Type B pancreatic cell (in vitro differentiated cells): ENCODE measurements around the gene VSTM2B. TPM values are rescaled to one million over a fixed set of nuclear protein-coding genes. Genes with fewer than 3 reads are reported as not detected.
A peak's percentile ranks its signal among the peaks of the same experiment; 100 is the strongest.

ENCODE experiments used
- DNase-seq: peaks from one replicate; pipeline ENCODE4 v3.0.0; 2021; ENCODE audit warnings: mixed read lengths; ENCODE audit not compliant: unreplicated experiment; ENCODE audit errors: extremely low spot score
- H3K27ac Mint-ChIP-seq: 2 replicates; pipeline ENCODE4 v1.8.0; 2021; ENCODE audit warnings: mild to moderate bottlenecking, mixed read lengths
- H3K27me3 Mint-ChIP-seq: 2 replicates; pipeline ENCODE4 v1.8.0; 2021; ENCODE audit warnings: mixed read lengths
- H3K36me3 Mint-ChIP-seq: 2 replicates; pipeline ENCODE4 v1.8.0; 2021; ENCODE audit warnings: mixed read lengths
- H3K4me1 Mint-ChIP-seq: one replicate; pipeline ENCODE4 v1.8.0; 2021; ENCODE audit warnings: mixed read lengths; ENCODE audit not compliant: unreplicated experiment
- H3K4me3 Mint-ChIP-seq: 2 replicates; pipeline ENCODE4 v1.8.0; 2021; ENCODE audit warnings: mild to moderate bottlenecking, mixed read lengths
- H3K9me3 Mint-ChIP-seq: 2 replicates; pipeline ENCODE4 v1.8.0; 2021; ENCODE audit warnings: mixed read lengths
- CTCF ChIP-seq: fragments of 200-600 bp; sonication (generic); conservative IDR thresholded peaks from 2 replicates; pipeline ENCODE4 v1.5.0; 2021; ENCODE audit warnings: antibody characterized with exemption, mild to moderate bottlenecking
- total RNA-seq: library from RNA; stranded (reverse); gene quantifications from 2 replicates; pipeline ENCODE4 v1.2.1, GENCODE V29; 2021; ENCODE audit warnings: low replicate concordance

Gene VSTM2B
- total RNA-seq, 1 donor from 2014 or later: 0.68 TPM

- peak; percentile 48 for DNase-seq
- no peak overlapping the region for H3K27ac Mint-ChIP-seq
These were observed 8.1 kb downstream of the VSTM2B start for GRCh38 chr19:29533578-29534544.

GRCh38 chr19:29535214-29535831 is 9.5 kb downstream of the VSTM2B start:
- no peak overlapping the region for H3K27ac Mint-ChIP-seq
- H3K36me3 Mint-ChIP-seq: no peaks in the 10 kb centered on the region
- peak; percentile 48 for DNase-seq
- H3K4me3 Mint-ChIP-seq: no peak overlapping the region
- no peaks in the 10 kb centered on the region for H3K9me3 Mint-ChIP-seq
- H3K27me3 Mint-ChIP-seq: peaks cover 63% of the 10 kb centered on the region
- no peak for TF ChIP-seq CTCF
- no peaks in the 10 kb centered on the region for H3K4me1 Mint-ChIP-seq

More at GRCh38 chr19:29533578-29534544, 8.1 kb downstream of the VSTM2B start:
- Mint-ChIP-seq H3K4me1 (no peaks in the 10 kb centered on the region), H3K27me3 (peaks cover 69% of the 10 kb centered on the region), H3K36me3 (no peaks in the 10 kb centered on the region), H3K9me3 (no peaks in the 10 kb centered on the region), H3K4me3 (no peak overlapping the region)
- no peak for TF ChIP-seq CTCF

GRCh38 chr19:29535984-29536508 is 10.3 kb downstream of the VSTM2B start:
- no peak for DNase-seq
- Mint-ChIP-seq H3K4me1 (no peaks in the 10 kb centered on the region), H3K9me3 (no peaks in the 10 kb centered on the region), H3K27me3 (peaks cover 57% of the 10 kb centered on the region), H3K27ac (no peak overlapping the region), H3K36me3 (no peaks in the 10 kb centered on the region), H3K4me3 (no peak overlapping the region)
- no peak for TF ChIP-seq CTCF

GRCh38 chr19:29537181-29537580 is 11.4 kb downstream of the VSTM2B start:
- Mint-ChIP-seq H3K9me3 (no peaks in the 10 kb centered on the region), H3K4me3 (no peak overlapping the region), H3K27ac (no peak overlapping the region), H3K27me3 (peaks cover 46% of the 10 kb centered on the region), H3K36me3 (no peaks in the 10 kb centered on the region), H3K4me1 (no peaks in the 10 kb centered on the region)
- no peak for TF ChIP-seq CTCF
- no peak for DNase-seq

GRCh38 chr19:29537601-29538000 is 11.8 kb downstream of the VSTM2B start:
- no peaks in the 10 kb centered on the region for H3K9me3 Mint-ChIP-seq
- H3K27ac Mint-ChIP-seq: no peak overlapping the region
- no peak for DNase-seq
- peaks cover 42% of the 10 kb centered on the region for H3K27me3 Mint-ChIP-seq
- H3K4me1 Mint-ChIP-seq: no peaks in the 10 kb centered on the region
- H3K4me3 Mint-ChIP-seq: no peak overlapping the region
- TF ChIP-seq CTCF: no peak
- no peaks in the 10 kb centered on the region for H3K36me3 Mint-ChIP-seq
